ENCODE measurements around the gene HDGFL2. TPM values are rescaled to one million over a fixed set of nuclear protein-coding genes. Genes with fewer than 3 reads are reported as not detected.

HDGFL2 gene
- total RNA-seq, 4 donors from 2014 or later = 15.5 to 39.7 (median 26.9) TPM

DNA sequence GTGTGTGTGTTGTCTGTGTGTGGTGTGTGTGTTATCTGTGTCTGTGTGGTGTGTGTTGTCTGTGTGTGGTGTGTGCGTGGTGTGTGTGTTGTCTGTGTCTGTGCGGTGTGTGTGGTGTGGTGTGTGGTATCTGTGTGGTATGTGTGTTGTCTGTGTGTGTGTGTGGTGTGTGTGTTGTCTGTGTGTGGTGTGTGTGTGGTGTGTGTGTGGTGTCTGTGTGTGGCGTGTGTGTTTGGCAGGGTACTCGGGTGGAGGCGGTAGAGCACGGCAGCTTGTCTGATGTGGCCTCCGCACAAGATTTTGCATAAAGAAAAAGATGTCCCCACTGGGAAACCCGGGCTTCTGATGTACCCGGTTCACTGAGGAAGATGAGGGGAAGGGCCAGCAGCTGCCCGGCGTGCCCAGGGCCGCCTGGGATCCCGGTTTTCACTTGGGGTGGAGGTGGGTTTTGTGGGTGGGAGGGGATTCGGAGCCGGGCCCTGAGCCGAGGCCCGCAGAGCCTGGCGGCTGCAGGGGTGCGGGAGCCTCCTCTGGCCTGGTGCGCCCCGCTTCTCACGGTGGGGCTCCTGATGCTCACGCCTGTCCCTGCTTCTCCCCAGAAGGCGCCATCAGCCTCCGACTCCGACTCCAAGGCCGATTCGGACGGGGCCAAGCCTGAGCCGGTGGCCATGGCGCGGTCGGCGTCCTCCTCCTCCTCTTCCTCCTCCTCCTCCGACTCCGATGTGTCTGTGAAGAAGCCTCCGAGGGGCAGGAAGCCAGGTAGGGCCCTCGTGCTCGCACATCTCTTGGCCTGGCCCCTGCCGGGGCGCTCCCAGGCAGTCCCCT lies 21.2 kb downstream of the HDGFL2 start:
- no peak for TF ChIP-seq CTCF (IDR thresholded peaks at IDR 0.05; ENCODE audit: low read depth)

DNA sequence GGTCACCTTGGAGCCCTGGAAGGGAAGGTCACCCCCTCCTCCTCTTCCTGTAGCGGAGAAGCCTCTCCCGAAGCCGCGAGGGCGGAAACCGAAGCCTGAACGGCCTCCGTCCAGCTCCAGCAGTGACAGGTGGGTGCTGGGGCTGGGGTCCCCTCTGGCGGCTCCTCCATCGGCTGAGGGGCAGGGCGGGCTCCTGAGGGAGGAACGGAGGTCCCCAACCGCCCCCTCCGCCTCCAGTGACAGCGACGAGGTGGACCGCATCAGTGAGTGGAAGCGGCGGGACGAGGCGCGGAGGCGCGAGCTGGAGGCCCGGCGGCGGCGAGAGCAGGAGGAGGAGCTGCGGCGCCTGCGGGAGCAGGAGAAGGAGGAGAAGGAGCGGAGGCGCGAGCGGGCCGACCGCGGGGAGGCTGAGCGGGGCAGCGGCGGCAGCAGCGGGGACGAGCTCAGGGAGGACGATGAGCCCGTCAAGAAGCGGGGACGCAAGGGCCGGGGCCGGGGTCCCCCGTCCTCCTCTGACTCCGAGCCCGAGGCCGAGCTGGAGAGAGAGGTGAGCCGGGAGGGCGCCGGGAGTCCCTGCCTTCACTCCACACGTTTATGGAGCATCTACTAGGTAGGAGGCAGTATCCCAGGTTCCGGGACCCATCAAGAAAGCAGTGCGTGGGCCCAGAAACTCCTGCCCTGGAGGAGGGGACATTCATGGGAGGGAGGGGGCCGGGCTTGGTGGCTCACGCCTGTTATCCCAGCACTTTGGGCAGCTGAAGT lies 22.0 kb downstream of the HDGFL2 start:
- no peak for TF ChIP-seq CTCF (IDR thresholded peaks at IDR 0.05; ENCODE audit: low read depth)

DNA sequence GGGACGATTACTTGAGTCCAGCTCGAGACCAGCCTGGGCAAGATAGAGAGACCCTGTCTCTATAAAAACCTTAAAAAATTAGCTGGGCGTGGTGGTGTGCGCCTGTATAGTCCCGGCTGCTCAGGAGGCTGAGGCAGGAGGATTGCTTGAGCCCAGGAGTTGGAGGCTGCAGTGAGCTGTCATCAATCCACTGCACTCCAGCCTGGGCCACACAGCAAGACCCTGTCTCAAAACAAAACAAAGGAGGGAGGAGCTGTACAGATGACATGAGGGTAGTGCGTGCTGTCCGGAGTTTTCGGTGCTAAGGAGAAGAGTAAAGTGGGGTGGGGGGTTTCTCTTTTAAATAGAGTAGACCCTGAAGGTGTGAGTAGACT lies 22.6 kb downstream of the HDGFL2 start:
- no peak for TF ChIP-seq CTCF (IDR thresholded peaks at IDR 0.05; ENCODE audit: low read depth)

GRCh38 chr19:4495471-4495870 lies 23.4 kb downstream of the HDGFL2 start:
- no peak for TF ChIP-seq CTCF (IDR thresholded peaks at IDR 0.05; ENCODE audit: low read depth)

- no peak for TF ChIP-seq CTCF (IDR thresholded peaks at IDR 0.05; ENCODE audit: low read depth)
Measured at GRCh38 chr19:4496304-4496703, 24.2 kb downstream of the HDGFL2 start.

DNA sequence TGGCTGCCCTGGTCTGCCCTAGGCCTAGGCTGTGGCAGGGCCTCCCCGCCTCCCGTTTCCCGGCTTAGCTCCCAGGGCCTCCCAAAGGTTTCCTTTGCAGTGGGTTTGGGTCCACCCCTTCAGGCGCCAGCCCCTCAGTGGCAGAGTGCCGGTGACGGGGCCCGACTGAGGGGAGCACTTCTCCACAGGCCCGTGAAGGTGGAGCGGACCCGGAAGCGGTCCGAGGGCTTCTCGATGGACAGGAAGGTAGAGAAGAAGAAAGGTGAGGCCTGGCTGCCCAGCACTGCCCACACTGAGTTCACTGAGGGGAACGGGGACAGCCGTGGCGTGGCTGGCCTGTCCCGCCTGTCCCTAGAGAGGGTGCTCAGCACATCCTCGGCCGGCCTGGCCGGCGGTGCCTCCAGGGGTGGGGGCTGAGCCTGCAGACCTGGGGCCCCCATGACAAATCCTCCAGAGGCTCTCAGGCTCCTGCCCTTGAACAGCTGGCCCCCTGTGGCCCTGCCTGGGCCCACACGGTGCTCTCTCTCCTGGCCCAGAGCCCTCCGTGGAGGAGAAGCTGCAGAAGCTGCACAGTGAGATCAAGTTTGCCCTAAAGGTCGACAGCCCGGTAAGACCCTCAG lies 25.8 kb downstream of the HDGFL2 start:
- no peak for TF ChIP-seq CTCF (IDR thresholded peaks at IDR 0.05; ENCODE audit: low read depth)

- no peak for TF ChIP-seq CTCF (IDR thresholded peaks at IDR 0.05; ENCODE audit: low read depth)
Measured at GRCh38 chr19:4498694-4499093, 26.6 kb downstream of the HDGFL2 start.

Data from subcutaneous adipose tissue (tissue), 4 donors.